WERI-Rb-1 (cell line): Measurements from ENCODE around the gene YARS1.

Experiments
- DNase-seq: peaks from one replicate; pipeline ENCODE4 v3.0.0-alpha.2; 2020
- H3K27ac ChIP-seq: fragments of 250-450 bp; sonication (Bioruptor Pico); 2 replicates; pipeline ENCODE4 v1.5.1; 2020; ENCODE audit warnings: mild to moderate bottlenecking, moderate library complexity
- H3K27me3 ChIP-seq: fragments of 250-450 bp; sonication (Bioruptor Pico); 2 replicates; pipeline ENCODE4 v1.5.1; 2021; ENCODE audit warnings: mild to moderate bottlenecking, low read depth, moderate library complexity; ENCODE audit not compliant: insufficient read depth, severe bottlenecking
- H3K36me3 ChIP-seq: fragments of 250-450 bp; sonication (Bioruptor Pico); 2 replicates; pipeline ENCODE4 v1.5.1; 2020; ENCODE audit warnings: mild to moderate bottlenecking, moderate library complexity
- H3K4me3 ChIP-seq: 2 replicates; pipeline ENCODE4 v1.5.1; 2011; ENCODE audit warnings: low read depth, mild to moderate bottlenecking, control low read depth, low read length
- H3K9me3 ChIP-seq: fragments of 250-450 bp; sonication (Bioruptor Pico); 2 replicates; pipeline ENCODE4 v1.5.1; 2021; ENCODE audit warnings: mild to moderate bottlenecking, moderate library complexity; ENCODE audit not compliant: severe bottlenecking
- TF ChIP-seq, protein P1 (sequence below): IDR thresholded peaks from 2 replicates; pipeline ENCODE4 v1.5.1; 2011; ENCODE audit warnings: low read depth, mild to moderate bottlenecking, control low read depth, inconsistent platforms, low read length

The YARS1 gene

GRCh38 chr1:32733582-32734321 lies 83.4 kb downstream of the YARS1 start:
- peak; percentile 44 for DNase-seq
- H3K27ac ChIP-seq = no peak overlapping the region

GRCh38 chr1:32729254-32730046 lies 87.7 kb downstream of the YARS1 start:
- Histone ChIP-seq H3K4me3 (no peak overlapping the region), H3K36me3 (no peaks in the 10 kb centered on the region), H3K27me3 (no peaks in the 10 kb centered on the region), H3K9me3 (no peaks in the 10 kb centered on the region), H3K27ac (no peak overlapping the region)
- no peak for DNase-seq
- TF ChIP-seq, protein P1, sequence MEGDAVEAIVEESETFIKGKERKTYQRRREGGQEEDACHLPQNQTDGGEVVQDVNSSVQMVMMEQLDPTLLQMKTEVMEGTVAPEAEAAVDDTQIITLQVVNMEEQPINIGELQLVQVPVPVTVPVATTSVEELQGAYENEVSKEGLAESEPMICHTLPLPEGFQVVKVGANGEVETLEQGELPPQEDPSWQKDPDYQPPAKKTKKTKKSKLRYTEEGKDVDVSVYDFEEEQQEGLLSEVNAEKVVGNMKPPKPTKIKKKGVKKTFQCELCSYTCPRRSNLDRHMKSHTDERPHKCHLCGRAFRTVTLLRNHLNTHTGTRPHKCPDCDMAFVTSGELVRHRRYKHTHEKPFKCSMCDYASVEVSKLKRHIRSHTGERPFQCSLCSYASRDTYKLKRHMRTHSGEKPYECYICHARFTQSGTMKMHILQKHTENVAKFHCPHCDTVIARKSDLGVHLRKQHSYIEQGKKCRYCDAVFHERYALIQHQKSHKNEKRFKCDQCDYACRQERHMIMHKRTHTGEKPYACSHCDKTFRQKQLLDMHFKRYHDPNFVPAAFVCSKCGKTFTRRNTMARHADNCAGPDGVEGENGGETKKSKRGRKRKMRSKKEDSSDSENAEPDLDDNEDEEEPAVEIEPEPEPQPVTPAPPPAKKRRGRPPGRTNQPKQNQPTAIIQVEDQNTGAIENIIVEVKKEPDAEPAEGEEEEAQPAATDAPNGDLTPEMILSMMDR = peak; percentile 20; the same call in 1 of the 2 replicates

More at GRCh38 chr1:32733582-32734321, 83.4 kb downstream of the YARS1 start:
- Histone ChIP-seq H3K4me3 (no peak overlapping the region), H3K36me3 (no peaks in the 10 kb centered on the region), H3K27me3 (no peaks in the 10 kb centered on the region), H3K9me3 (no peaks in the 10 kb centered on the region)
- TF ChIP-seq, protein P1 = no peak

- no peak for DNase-seq
- Histone ChIP-seq H3K9me3 (no peaks in the 10 kb centered on the region), H3K36me3 (no peaks in the 10 kb centered on the region), H3K4me3 (no peak overlapping the region), H3K27me3 (no peaks in the 10 kb centered on the region), H3K27ac (no peak overlapping the region)
- TF ChIP-seq, protein P1 = no peak
These were observed 88.6 kb downstream of the YARS1 start for GRCh38 chr1:32728413-32729077.

GRCh38 chr1:32727876-32728275 lies 89.3 kb downstream of the YARS1 start:
- Histone ChIP-seq H3K36me3 (no peaks in the 10 kb centered on the region), H3K27me3 (no peaks in the 10 kb centered on the region), H3K9me3 (no peaks in the 10 kb centered on the region), H3K4me3 (no peak overlapping the region), H3K27ac (no peak overlapping the region)
- DNase-seq = no peak
- TF ChIP-seq, protein P1 = no peak

DNA sequence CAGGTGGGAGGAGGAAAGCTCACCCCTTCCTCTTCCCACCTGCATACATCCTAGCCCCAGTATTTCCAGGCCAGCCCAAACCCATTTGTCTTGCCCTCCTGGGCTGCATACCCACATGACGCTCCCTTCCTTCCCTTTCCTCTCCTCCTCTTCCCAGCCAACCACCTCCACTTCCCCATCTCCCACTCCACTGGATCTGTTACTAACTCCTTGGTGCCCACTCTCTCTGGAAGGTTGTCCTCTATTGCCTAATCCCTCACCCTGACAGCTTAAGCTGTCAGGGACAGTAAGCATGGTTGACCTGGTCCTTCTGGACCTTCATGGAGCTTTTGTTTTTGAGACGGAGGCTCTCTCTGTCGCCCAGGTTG lies 91.6 kb downstream of the YARS1 start:
- Histone ChIP-seq H3K4me3 (no peak overlapping the region), H3K9me3 (no peaks in the 10 kb centered on the region), H3K36me3 (no peaks in the 10 kb centered on the region), H3K27me3 (no peaks in the 10 kb centered on the region), H3K27ac (no peak overlapping the region)
- TF ChIP-seq, protein P1 = no peak
- no peak for DNase-seq
